IMR-90 (cell line): ENCODE measurements around the gene ECM2. TPM values are rescaled to one million over a fixed set of nuclear protein-coding genes. Genes with fewer than 3 reads are reported as not detected.

Experiments
- ATAC-seq: fragments of 200-7000 bp; cut with Tn5 transposase; 2 replicates; pipeline ENCODE4 v1.9.1; 2020; ENCODE audit warnings: low read depth, mild to moderate bottlenecking, moderate library complexity
- BruUV-seq: library from RNA; stranded (reverse); fragments of 400-500 nt; replicated peaks from 2 replicates; lab custom pipeline; 2021; lab: Mats Ljungman, UMichigan
- CTCF ChIA-PET: fragments of 300-600 bp; formaldehyde crosslinking; extraction: SDS; loops from one replicate; lab custom pipeline; 2021; ENCODE audit warnings: antibody characterized with exemption; lab: Yijun Ruan, JAX
- POLR2A ChIA-PET: fragments of 300-600 bp; sonication (Branson Sonifier 250); formaldehyde crosslinking; loops from one replicate; lab custom pipeline; 2022; ENCODE audit warnings: antibody characterized with exemption; ENCODE audit not compliant: unreplicated experiment; lab: Charles Lee
- DNase-seq: peaks from one replicate; pipeline ENCODE4 v3.0.0; 2013
- H2AFZ ChIP-seq: replicated peaks from 2 replicates; pipeline ENCODE3; 2013; ENCODE audit warnings: low read length, mild to moderate bottlenecking; ENCODE audit not compliant: poor library complexity
- H2AK5ac ChIP-seq: 2 replicates; pipeline ENCODE4 v1.6.1; 2013; ENCODE audit warnings: low read depth, low read length, inconsistent platforms
- H2AK9ac ChIP-seq: replicated peaks from 2 replicates; pipeline ENCODE3; 2013; ENCODE audit warnings: mild to moderate bottlenecking, low read depth, low read length, moderate library complexity; ENCODE audit not compliant: poor library complexity
- H2BK120ac ChIP-seq: 2 replicates; pipeline ENCODE4 v1.6.1; 2013; ENCODE audit warnings: low read depth, low read length, inconsistent platforms
- H2BK15ac ChIP-seq: 3 replicates; pipeline ENCODE4 v1.6.1; 2013; ENCODE audit warnings: low read depth, low read length, inconsistent platforms
- H2BK20ac ChIP-seq: 2 replicates; pipeline ENCODE4 v1.6.1; 2013; ENCODE audit warnings: low read depth, mild to moderate bottlenecking, inconsistent platforms, low read length, moderate library complexity
- H2BK5ac ChIP-seq: 2 replicates; pipeline ENCODE4 v1.6.1; 2013; ENCODE audit warnings: mild to moderate bottlenecking, low read depth, low read length, inconsistent platforms; ENCODE audit not compliant: poor library complexity, severe bottlenecking
- H3K14ac ChIP-seq: replicated peaks from 2 replicates; pipeline ENCODE4 v1.6.1; 2013; ENCODE audit warnings: low read depth, low read length, inconsistent platforms
- H3K18ac ChIP-seq: 2 replicates; pipeline ENCODE4 v1.6.1; 2013; ENCODE audit warnings: low read depth, low read length, control low read depth
- H3K23ac ChIP-seq: 2 replicates; pipeline ENCODE4 v1.6.1; 2013; ENCODE audit warnings: low read depth, low read length, inconsistent platforms
- H3K27ac ChIP-seq: 2 replicates; pipeline ENCODE4 v1.5.1; 2013; ENCODE audit warnings: mild to moderate bottlenecking, control low read depth, low read length; ENCODE audit not compliant: insufficient read depth
- H3K27me3 ChIP-seq: 2 replicates; pipeline ENCODE4 v1.6.1; 2013; ENCODE audit warnings: low read length; ENCODE audit not compliant: control insufficient read depth, insufficient read depth
- H3K36me3 ChIP-seq: 2 replicates; pipeline ENCODE4 v1.6.1; 2013; ENCODE audit warnings: low read length, mixed read lengths; ENCODE audit not compliant: control insufficient read depth, insufficient read depth
- H3K4ac ChIP-seq: 2 replicates; pipeline ENCODE4 v1.6.1; 2013; ENCODE audit warnings: low read depth, low read length, inconsistent platforms
- H3K4me1 ChIP-seq: 2 replicates; pipeline ENCODE4 v1.6.1; 2013; ENCODE audit warnings: low read length, mixed read lengths; ENCODE audit not compliant: control insufficient read depth, insufficient read depth
- H3K4me2 ChIP-seq: 2 replicates; pipeline ENCODE4 v1.6.1; 2013; ENCODE audit warnings: low read depth, mild to moderate bottlenecking, control low read depth, low read length, moderate library complexity
- H3K4me3 ChIP-seq: 2 replicates; pipeline ENCODE4 v1.5.1; 2013; ENCODE audit warnings: low read depth, mild to moderate bottlenecking, control low read depth, low read length, moderate library complexity; ENCODE audit not compliant: insufficient read depth
- H3K56ac ChIP-seq: 2 replicates; pipeline ENCODE4 v1.6.1; 2013; ENCODE audit warnings: low read length, inconsistent platforms; ENCODE audit not compliant: insufficient read depth; ENCODE audit errors: extremely low read depth
- H3K79me1 ChIP-seq, 2 experiments: 2 replicates each; pipeline ENCODE4 v1.6.1; 2013; ENCODE audit warnings: low read length in 2 of 2, inconsistent platforms in 1 of 2, low read depth in 1 of 2
- H3K9ac ChIP-seq: 2 replicates; pipeline ENCODE4 v1.6.1; 2013; ENCODE audit warnings: low read depth, low read length, control low read depth
- H3K9me1 ChIP-seq: 2 replicates; pipeline ENCODE4 v1.6.1; 2013; ENCODE audit warnings: low read length, inconsistent platforms; ENCODE audit not compliant: insufficient read depth
- H3K9me3 ChIP-seq: 2 replicates; pipeline ENCODE4 v1.6.1; 2013; ENCODE audit warnings: low read length; ENCODE audit not compliant: control insufficient read depth, insufficient read depth
- H4K20me1 ChIP-seq: 2 replicates; pipeline ENCODE4 v1.6.1; 2013; ENCODE audit warnings: low read length, inconsistent platforms; ENCODE audit not compliant: insufficient read depth
- H4K5ac ChIP-seq: 2 replicates; pipeline ENCODE4 v1.6.1; 2013; ENCODE audit warnings: mild to moderate bottlenecking, low read depth, low read length, control low read depth
- H4K8ac ChIP-seq, 2 experiments: 2 replicates each; pipeline ENCODE4 v1.6.1; 2013; ENCODE audit warnings: low read depth in 2 of 2, low read length in 2 of 2, control low read depth in 1 of 2, inconsistent platforms in 1 of 2
- H4K91ac ChIP-seq: 2 replicates; pipeline ENCODE4 v1.6.1; 2013; ENCODE audit warnings: low read depth, low read length, inconsistent platforms; ENCODE audit not compliant: insufficient read depth
- BHLHE40 ChIP-seq: fragments of 150-350 bp; IDR thresholded peaks from 2 replicates; pipeline ENCODE4 v1.6.1; 2016; ENCODE audit warnings: mild to moderate bottlenecking, low read depth, low read length
- CEBPB ChIP-seq: IDR thresholded peaks from 2 replicates; pipeline ENCODE4 v1.6.1; 2012; ENCODE audit warnings: low read depth, low read length, improper control_type of control experiment
- CHD1 ChIP-seq: IDR thresholded peaks from 2 replicates; pipeline ENCODE4 v1.6.1; 2012; ENCODE audit warnings: low read depth, low read length, improper control_type of control experiment
- FOS ChIP-seq: fragments of 150-350 bp; IDR thresholded peaks from 2 replicates; pipeline ENCODE4 v1.6.1; 2016; ENCODE audit warnings: low read depth, low read length
- MAFK ChIP-seq: IDR thresholded peaks from 2 replicates; pipeline ENCODE4 v1.6.1; 2012; ENCODE audit warnings: low read depth, low read length, improper control_type of control experiment
- MAZ ChIP-seq: IDR thresholded peaks from 2 replicates; pipeline ENCODE4 v1.6.1; 2012; ENCODE audit warnings: low read depth, mild to moderate bottlenecking, low read length, improper control_type of control experiment, moderate library complexity, borderline replicate concordance
- MXI1 ChIP-seq: IDR thresholded peaks from 2 replicates; pipeline ENCODE4 v1.6.1; 2012; ENCODE audit warnings: low read depth, mild to moderate bottlenecking, low read length, moderate library complexity, borderline replicate concordance
- NFE2L2 ChIP-seq: fragments of 150-350 bp; IDR thresholded peaks from 2 replicates; pipeline ENCODE4 v1.6.1; 2016; ENCODE audit warnings: low read depth, mild to moderate bottlenecking, low read length
- POLR2A ChIP-seq: IDR thresholded peaks from 2 replicates; pipeline ENCODE4 v1.6.1; 2012; ENCODE audit warnings: mild to moderate bottlenecking, low read depth, low read length
- RAD21 ChIP-seq: IDR thresholded peaks from 2 replicates; pipeline ENCODE4 v1.6.1; 2012; ENCODE audit warnings: low read length, improper control_type of control experiment
- RCOR1 ChIP-seq: IDR thresholded peaks from 2 replicates; pipeline ENCODE4 v1.6.1; 2012; ENCODE audit warnings: mild to moderate bottlenecking, low read length, improper control_type of control experiment; ENCODE audit not compliant: insufficient replicate concordance
- RFX5 ChIP-seq: IDR thresholded peaks from 2 replicates; pipeline ENCODE4 v1.8.0; 2012; ENCODE audit warnings: low read depth, mild to moderate bottlenecking, low read length, moderate library complexity
- SMC3 ChIP-seq: fragments of 150-350 bp; IDR thresholded peaks from 2 replicates; pipeline ENCODE4 v1.6.1; 2016; ENCODE audit warnings: low read depth, mild to moderate bottlenecking, antibody characterized with exemption, low read length, moderate library complexity
- WGBS, 2 experiments: methylation state at CpG; one replicate each; pipeline versions ENCODE4 v1.1.5 to v1.1.7; 2013; ENCODE audit warnings: missing lambda C conversion rate in 2 of 2; ENCODE audit not compliant: insufficient read length in 1 of 2; ENCODE audit errors: extremely low coverage in 2 of 2; 5-methylcytosine and 5-hydroxymethylcytosine counted together
- dilution Hi-C: fragments of 300-500 bp; cut with HindIII; formaldehyde crosslinking; loops from one replicate; pipeline ENCODE4 v1.14.3; 2018; ENCODE audit warnings: low sequenced_read_pairs; ENCODE audit not compliant: unreplicated experiment
- in situ Hi-C: fragments of 300-500 bp; cut with MboI; formaldehyde crosslinking; loops from 3 replicates; pipeline ENCODE4 v1.14.3; 2019; ENCODE audit warnings: low sequenced_read_pairs, inconsistent platforms, mixed read lengths
- intact Hi-C: fragments of 100-400 bp; cut with micrococcal nuclease; formaldehyde crosslinking; loops from 2 replicates; pipeline ENCODE4 v1.10.0; 2022
- polyA plus RNA-seq, 3 experiments: library from polyadenylated mRNA; depleted of rRNA; stranded (reverse); fragments of >200 nt; gene quantifications; 2 replicates each; pipeline ENCODE4 v1.2.3, GENCODE V29; 2012; ENCODE audit warnings: low replicate concordance in 1 of 3
- total RNA-seq: library from RNA; depleted of rRNA; stranded (reverse); fragments of >200 nt; gene quantifications from 2 replicates; pipeline ENCODE4 v1.2.3, GENCODE V29; 2012
- TF ChIP-seq, protein P1 (sequence below): conservative IDR thresholded peaks from 2 replicates; pipeline ENCODE4 v1.5.1; 2012; ENCODE audit warnings: mild to moderate bottlenecking, low read depth, low read length, improper control_type of control experiment
- TF ChIP-seq, protein P2 (sequence below): fragments of 150-350 bp; IDR thresholded peaks from 2 replicates; pipeline ENCODE4 v1.6.1; 2017; ENCODE audit warnings: mild to moderate bottlenecking, antibody characterized with exemption, low read length, low read depth
- TF ChIP-seq, protein P3 (sequence below): fragments of 150-350 bp; IDR thresholded peaks from 2 replicates; pipeline ENCODE4 v1.6.1; 2016; ENCODE audit warnings: low read depth, mild to moderate bottlenecking, low read length, moderate library complexity, borderline replicate concordance

Gene ECM2
- total and polyA plus RNA-seq, 2 of the 4 experiments (the other 2 are of a cell fraction): 0.26 to 0.36 TPM

DNA sequence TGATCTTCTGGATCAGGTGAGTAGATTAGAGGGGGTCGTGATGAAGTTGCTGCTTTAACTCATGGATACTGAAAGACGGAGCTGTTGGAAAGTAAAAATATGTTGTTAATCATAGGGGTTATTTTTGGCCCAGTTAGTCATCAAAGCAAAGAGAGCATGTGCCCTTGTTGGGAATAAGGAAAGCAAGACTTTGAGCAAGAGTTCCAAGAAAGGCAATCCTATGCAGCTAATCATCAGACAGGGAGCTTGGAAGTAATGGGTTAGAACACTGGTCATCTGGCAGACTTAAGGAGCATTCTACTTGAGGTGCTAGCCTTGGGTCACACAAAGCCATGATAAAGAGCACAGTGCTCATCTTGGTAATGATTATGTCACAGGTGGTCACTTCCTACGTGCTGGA lies 71.8 kb downstream of the ECM2 start:
- H3K4me1 ChIP-seq: peaks cover 3% of the 10 kb centered on the region
- H2AK9ac ChIP-seq: peak overlapping the region; percentile 60
- H3K79me1 ChIP-seq: peaks cover 2 to 7% of the 10 kb centered on the region in 2 experiments; a peak in 1 of 4 replicates
- dilution Hi-C loops (no loop called here), in situ Hi-C loops (no loop called here), intact Hi-C loops (no loop called here)
- peak overlapping the region; percentile 80 for H4K5ac ChIP-seq
- H3K4ac ChIP-seq: peak overlapping the region; percentile 97
- 80% methylated on average over 1 of the region's 3 CpGs; no CpG with 5 or more reads in 1 of the 2 experiments for WGBS, 2 experiments
- peak overlapping the region; percentile 86 for H2BK5ac ChIP-seq
- DNase-seq (peak; percentile 96), ATAC-seq (peak; percentile 96)
- no peaks in the 10 kb centered on the region for H3K27me3 ChIP-seq
- TF ChIP-seq RAD21 (no peak), CHD1 (no peak), RFX5 (no peak), CEBPB (peak; percentile 91), NFE2L2 (no peak), SMC3 (no peak), MAFK (no peak), MXI1 (no peak), BHLHE40 (peak; percentile 74), RCOR1 (peak; percentile 56), MAZ (no peak), FOS (peak; percentile 70), POLR2A (no peak)
- TF ChIP-seq, protein P1, sequence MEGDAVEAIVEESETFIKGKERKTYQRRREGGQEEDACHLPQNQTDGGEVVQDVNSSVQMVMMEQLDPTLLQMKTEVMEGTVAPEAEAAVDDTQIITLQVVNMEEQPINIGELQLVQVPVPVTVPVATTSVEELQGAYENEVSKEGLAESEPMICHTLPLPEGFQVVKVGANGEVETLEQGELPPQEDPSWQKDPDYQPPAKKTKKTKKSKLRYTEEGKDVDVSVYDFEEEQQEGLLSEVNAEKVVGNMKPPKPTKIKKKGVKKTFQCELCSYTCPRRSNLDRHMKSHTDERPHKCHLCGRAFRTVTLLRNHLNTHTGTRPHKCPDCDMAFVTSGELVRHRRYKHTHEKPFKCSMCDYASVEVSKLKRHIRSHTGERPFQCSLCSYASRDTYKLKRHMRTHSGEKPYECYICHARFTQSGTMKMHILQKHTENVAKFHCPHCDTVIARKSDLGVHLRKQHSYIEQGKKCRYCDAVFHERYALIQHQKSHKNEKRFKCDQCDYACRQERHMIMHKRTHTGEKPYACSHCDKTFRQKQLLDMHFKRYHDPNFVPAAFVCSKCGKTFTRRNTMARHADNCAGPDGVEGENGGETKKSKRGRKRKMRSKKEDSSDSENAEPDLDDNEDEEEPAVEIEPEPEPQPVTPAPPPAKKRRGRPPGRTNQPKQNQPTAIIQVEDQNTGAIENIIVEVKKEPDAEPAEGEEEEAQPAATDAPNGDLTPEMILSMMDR: no peak
- TF ChIP-seq, protein P2, sequence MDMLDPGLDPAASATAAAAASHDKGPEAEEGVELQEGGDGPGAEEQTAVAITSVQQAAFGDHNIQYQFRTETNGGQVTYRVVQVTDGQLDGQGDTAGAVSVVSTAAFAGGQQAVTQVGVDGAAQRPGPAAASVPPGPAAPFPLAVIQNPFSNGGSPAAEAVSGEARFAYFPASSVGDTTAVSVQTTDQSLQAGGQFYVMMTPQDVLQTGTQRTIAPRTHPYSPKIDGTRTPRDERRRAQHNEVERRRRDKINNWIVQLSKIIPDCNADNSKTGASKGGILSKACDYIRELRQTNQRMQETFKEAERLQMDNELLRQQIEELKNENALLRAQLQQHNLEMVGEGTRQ: peak; percentile 81; the same call in 1 of the 2 replicates
- TF ChIP-seq, protein P3, sequence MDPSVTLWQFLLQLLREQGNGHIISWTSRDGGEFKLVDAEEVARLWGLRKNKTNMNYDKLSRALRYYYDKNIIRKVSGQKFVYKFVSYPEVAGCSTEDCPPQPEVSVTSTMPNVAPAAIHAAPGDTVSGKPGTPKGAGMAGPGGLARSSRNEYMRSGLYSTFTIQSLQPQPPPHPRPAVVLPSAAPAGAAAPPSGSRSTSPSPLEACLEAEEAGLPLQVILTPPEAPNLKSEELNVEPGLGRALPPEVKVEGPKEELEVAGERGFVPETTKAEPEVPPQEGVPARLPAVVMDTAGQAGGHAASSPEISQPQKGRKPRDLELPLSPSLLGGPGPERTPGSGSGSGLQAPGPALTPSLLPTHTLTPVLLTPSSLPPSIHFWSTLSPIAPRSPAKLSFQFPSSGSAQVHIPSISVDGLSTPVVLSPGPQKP: no peak
- no peaks in the 10 kb centered on the region for H3K36me3 ChIP-seq
- H3K18ac ChIP-seq: peak overlapping the region; percentile 96
- ChIA-PET POLR2A (no interaction called here), CTCF (no interaction called here)
- peak overlapping the region; percentile 89 for H4K91ac ChIP-seq
- H2AFZ ChIP-seq: peak overlapping the region; percentile 82
- H3K4me3 ChIP-seq: no peak overlapping the region
- H2BK120ac ChIP-seq: peak overlapping the region; percentile 99
- H3K9me1 ChIP-seq: peaks cover 8% of the 10 kb centered on the region
- peak overlapping the region; percentile 59 for H3K27ac ChIP-seq
- H3K4me2 ChIP-seq: peak overlapping the region; percentile 72; the same call in 1 of the 2 replicates
- H2BK20ac ChIP-seq: peak overlapping the region; percentile 99
- H3K9ac ChIP-seq: peak overlapping the region; percentile 3; the same call in 1 of the 2 replicates
- peak overlapping the region; percentile 21 to 92 for H4K8ac ChIP-seq
- no TSS peak for BruUV-seq
- no peaks in the 10 kb centered on the region for H3K9me3 ChIP-seq
- peak overlapping the region; percentile 98; the same call in 2 of the 3 replicates for H2BK15ac ChIP-seq
- peak overlapping the region; percentile 96 for H3K14ac ChIP-seq
- H3K56ac ChIP-seq: peak overlapping the region; percentile 67; the same call in 1 of the 2 replicates
- H4K20me1 ChIP-seq: no peaks in the 10 kb centered on the region
- peak overlapping the region; percentile 98 for H2AK5ac ChIP-seq
- H3K23ac ChIP-seq: peak overlapping the region; percentile 99
